22Rv1 (cell line): ENCODE measurements around the gene FEZF1.

ENCODE experiments used
- ZFX ChIP-seq: fragments of 450-650 bp; IDR thresholded peaks from 2 replicates; pipeline ENCODE4 v1.6.1; 2017; ENCODE audit warnings: antibody characterized with exemption, borderline replicate concordance
- TF ChIP-seq, protein P1 (sequence below): fragments of 450-650 bp; IDR thresholded peaks from 2 replicates; pipeline ENCODE4 v1.5.1; 2017; ENCODE audit warnings: mild to moderate bottlenecking

GRCh38 chr7:122273117-122273516 is 31.4 kb downstream of the FEZF1 start:
- TF ChIP-seq, protein P1, sequence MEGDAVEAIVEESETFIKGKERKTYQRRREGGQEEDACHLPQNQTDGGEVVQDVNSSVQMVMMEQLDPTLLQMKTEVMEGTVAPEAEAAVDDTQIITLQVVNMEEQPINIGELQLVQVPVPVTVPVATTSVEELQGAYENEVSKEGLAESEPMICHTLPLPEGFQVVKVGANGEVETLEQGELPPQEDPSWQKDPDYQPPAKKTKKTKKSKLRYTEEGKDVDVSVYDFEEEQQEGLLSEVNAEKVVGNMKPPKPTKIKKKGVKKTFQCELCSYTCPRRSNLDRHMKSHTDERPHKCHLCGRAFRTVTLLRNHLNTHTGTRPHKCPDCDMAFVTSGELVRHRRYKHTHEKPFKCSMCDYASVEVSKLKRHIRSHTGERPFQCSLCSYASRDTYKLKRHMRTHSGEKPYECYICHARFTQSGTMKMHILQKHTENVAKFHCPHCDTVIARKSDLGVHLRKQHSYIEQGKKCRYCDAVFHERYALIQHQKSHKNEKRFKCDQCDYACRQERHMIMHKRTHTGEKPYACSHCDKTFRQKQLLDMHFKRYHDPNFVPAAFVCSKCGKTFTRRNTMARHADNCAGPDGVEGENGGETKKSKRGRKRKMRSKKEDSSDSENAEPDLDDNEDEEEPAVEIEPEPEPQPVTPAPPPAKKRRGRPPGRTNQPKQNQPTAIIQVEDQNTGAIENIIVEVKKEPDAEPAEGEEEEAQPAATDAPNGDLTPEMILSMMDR, result no peak
- TF ChIP-seq ZFX, result no peak
